ENCODE data around the gene TBC1D21.
A peak's percentile ranks its signal among the peaks of the same experiment; 100 is the strongest.

TBC1D21 gene

DNA sequence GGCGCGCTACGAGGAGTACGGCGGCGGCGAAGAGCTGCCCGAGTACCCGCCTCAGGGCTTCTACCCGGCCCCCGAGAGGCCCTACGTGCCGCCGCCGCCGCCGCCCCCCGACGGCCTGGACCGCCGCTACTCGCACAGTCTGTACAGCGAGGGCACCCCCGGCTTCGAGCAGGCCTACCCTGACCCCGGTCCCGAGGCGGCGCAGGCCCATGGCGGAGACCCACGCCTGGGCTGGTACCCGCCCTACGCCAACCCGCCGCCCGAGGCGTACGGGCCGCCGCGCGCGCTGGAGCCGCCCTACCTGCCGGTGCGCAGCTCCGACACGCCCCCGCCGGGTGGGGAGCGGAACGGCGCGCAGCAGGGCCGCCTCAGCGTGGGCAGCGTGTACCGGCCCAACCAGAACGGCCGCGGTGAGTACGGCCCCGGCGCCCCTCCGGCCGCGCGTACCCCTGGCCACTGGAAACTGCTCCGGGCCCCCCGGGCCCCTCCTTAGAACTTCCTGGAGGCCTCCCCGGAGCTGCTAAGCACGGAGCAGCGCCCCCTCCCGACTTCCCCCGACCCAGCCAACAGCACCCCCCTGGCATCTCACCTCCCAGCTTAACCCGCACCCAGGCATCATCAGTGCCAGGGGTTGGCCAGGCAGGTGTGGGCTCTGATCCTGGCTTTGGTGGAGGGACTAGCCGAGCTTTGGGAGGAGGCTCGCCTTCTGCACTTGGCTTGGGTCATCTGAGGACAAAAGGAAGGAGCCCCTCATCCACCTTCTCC is 54.3 kb downstream of the TBC1D21 start (continued):
- TF ChIP-seq, protein P1, sequence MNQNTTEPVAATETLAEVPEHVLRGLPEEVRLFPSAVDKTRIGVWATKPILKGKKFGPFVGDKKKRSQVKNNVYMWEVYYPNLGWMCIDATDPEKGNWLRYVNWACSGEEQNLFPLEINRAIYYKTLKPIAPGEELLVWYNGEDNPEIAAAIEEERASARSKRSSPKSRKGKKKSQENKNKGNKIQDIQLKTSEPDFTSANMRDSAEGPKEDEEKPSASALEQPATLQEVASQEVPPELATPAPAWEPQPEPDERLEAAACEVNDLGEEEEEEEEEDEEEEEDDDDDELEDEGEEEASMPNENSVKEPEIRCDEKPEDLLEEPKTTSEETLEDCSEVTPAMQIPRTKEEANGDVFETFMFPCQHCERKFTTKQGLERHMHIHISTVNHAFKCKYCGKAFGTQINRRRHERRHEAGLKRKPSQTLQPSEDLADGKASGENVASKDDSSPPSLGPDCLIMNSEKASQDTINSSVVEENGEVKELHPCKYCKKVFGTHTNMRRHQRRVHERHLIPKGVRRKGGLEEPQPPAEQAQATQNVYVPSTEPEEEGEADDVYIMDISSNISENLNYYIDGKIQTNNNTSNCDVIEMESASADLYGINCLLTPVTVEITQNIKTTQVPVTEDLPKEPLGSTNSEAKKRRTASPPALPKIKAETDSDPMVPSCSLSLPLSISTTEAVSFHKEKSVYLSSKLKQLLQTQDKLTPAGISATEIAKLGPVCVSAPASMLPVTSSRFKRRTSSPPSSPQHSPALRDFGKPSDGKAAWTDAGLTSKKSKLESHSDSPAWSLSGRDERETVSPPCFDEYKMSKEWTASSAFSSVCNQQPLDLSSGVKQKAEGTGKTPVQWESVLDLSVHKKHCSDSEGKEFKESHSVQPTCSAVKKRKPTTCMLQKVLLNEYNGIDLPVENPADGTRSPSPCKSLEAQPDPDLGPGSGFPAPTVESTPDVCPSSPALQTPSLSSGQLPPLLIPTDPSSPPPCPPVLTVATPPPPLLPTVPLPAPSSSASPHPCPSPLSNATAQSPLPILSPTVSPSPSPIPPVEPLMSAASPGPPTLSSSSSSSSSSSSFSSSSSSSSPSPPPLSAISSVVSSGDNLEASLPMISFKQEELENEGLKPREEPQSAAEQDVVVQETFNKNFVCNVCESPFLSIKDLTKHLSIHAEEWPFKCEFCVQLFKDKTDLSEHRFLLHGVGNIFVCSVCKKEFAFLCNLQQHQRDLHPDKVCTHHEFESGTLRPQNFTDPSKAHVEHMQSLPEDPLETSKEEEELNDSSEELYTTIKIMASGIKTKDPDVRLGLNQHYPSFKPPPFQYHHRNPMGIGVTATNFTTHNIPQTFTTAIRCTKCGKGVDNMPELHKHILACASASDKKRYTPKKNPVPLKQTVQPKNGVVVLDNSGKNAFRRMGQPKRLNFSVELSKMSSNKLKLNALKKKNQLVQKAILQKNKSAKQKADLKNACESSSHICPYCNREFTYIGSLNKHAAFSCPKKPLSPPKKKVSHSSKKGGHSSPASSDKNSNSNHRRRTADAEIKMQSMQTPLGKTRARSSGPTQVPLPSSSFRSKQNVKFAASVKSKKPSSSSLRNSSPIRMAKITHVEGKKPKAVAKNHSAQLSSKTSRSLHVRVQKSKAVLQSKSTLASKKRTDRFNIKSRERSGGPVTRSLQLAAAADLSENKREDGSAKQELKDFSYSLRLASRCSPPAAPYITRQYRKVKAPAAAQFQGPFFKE (tag by site-specific recombination; IDR thresholded peaks at IDR 0.05; ENCODE audit: borderline replicate concordance), result no peak
- no peak for TF ChIP-seq ZNF610 (tag by site-specific recombination; IDR thresholded peaks at IDR 0.05; ENCODE audit: borderline replicate concordance)
- TF ChIP-seq ZNF341 (tag by site-specific recombination; IDR thresholded peaks at IDR 0.05; ENCODE audit: low read depth), result peak; percentile 89
- TF ChIP-seq, protein P2, sequence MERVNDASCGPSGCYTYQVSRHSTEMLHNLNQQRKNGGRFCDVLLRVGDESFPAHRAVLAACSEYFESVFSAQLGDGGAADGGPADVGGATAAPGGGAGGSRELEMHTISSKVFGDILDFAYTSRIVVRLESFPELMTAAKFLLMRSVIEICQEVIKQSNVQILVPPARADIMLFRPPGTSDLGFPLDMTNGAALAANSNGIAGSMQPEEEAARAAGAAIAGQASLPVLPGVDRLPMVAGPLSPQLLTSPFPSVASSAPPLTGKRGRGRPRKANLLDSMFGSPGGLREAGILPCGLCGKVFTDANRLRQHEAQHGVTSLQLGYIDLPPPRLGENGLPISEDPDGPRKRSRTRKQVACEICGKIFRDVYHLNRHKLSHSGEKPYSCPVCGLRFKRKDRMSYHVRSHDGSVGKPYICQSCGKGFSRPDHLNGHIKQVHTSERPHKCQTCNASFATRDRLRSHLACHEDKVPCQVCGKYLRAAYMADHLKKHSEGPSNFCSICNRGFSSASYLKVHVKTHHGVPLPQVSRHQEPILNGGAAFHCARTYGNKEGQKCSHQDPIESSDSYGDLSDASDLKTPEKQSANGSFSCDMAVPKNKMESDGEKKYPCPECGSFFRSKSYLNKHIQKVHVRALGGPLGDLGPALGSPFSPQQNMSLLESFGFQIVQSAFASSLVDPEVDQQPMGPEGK (tag by site-specific recombination; IDR thresholded peaks at IDR 0.05), result peak; percentile 82
- TF ChIP-seq ZNF121 (tag by site-specific recombination; IDR thresholded peaks at IDR 0.05), result peak; percentile 78
- TF ChIP-seq ZNF785 (tag by site-specific recombination; IDR thresholded peaks at IDR 0.05), result no peak
- TF ChIP-seq ZNF133 (tag by site-specific recombination; IDR thresholded peaks at IDR 0.05), result no peak
- TF ChIP-seq, protein P3, sequence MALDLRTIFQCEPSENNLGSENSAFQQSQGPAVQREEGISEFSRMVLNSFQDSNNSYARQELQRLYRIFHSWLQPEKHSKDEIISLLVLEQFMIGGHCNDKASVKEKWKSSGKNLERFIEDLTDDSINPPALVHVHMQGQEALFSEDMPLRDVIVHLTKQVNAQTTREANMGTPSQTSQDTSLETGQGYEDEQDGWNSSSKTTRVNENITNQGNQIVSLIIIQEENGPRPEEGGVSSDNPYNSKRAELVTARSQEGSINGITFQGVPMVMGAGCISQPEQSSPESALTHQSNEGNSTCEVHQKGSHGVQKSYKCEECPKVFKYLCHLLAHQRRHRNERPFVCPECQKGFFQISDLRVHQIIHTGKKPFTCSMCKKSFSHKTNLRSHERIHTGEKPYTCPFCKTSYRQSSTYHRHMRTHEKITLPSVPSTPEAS (tag by site-specific recombination; IDR thresholded peaks at IDR 0.05), result no peak
- TF ChIP-seq, protein P4, sequence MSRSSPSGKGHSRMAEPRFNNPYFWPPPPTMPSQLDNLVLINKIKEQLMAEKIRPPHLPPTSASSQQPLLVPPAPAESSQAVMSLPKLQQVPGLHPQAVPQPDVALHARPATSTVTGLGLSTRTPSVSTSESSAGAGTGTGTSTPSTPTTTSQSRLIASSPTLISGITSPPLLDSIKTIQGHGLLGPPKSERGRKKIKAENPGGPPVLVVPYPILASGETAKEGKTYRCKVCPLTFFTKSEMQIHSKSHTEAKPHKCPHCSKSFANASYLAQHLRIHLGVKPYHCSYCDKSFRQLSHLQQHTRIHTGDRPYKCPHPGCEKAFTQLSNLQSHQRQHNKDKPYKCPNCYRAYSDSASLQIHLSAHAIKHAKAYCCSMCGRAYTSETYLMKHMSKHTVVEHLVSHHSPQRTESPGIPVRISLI (tag by site-specific recombination; IDR thresholded peaks at IDR 0.05), result no peak
- peak; percentile 47; the same call in 1 of the 2 replicates for TF ChIP-seq ZNF777 (tag by site-specific recombination; IDR thresholded peaks at IDR 0.05; ENCODE audit: borderline replicate concordance)
- TF ChIP-seq, protein P5, sequence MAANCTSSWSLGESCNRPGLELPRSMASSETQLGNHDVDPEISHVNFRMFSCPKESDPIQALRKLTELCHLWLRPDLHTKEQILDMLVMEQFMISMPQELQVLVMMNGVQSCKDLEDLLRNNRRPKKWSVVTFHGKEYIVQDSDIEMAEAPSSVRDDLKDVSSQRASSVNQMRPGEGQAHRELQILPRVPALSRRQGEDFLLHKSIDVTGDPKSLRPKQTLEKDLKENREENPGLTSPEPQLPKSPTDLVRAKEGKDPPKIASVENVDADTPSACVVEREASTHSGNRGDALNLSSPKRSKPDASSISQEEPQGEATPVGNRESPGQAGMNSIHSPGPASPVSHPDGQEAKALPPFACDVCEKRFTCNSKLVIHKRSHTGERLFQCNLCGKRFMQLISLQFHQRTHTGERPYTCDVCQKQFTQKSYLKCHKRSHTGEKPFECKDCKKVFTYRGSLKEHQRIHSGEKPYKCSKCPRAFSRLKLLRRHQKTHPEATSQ (tag by site-specific recombination; IDR thresholded peaks at IDR 0.05), result peak; percentile 73; the same call in 1 of the 2 replicates
- TF ChIP-seq ZNF37A (tag by site-specific recombination; IDR thresholded peaks at IDR 0.05), result no peak
- TF ChIP-seq, protein P6, sequence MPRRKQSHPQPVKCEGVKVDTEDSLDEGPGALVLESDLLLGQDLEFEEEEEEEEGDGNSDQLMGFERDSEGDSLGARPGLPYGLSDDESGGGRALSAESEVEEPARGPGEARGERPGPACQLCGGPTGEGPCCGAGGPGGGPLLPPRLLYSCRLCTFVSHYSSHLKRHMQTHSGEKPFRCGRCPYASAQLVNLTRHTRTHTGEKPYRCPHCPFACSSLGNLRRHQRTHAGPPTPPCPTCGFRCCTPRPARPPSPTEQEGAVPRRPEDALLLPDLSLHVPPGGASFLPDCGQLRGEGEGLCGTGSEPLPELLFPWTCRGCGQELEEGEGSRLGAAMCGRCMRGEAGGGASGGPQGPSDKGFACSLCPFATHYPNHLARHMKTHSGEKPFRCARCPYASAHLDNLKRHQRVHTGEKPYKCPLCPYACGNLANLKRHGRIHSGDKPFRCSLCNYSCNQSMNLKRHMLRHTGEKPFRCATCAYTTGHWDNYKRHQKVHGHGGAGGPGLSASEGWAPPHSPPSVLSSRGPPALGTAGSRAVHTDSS (tag by site-specific recombination; IDR thresholded peaks at IDR 0.05), result no peak
- TF ChIP-seq KLF9 (tag by site-specific recombination; IDR thresholded peaks at IDR 0.05; ENCODE audit: low read depth), result peak; percentile 73
- TF ChIP-seq ZNF600 (tag by site-specific recombination; IDR thresholded peaks at IDR 0.05), result 0 out of 2 replicates have a peak, but pooled peaks have one; percentile 52
- TF ChIP-seq ZNF416 (tag by site-specific recombination; IDR thresholded peaks at IDR 0.05), result no peak
- 0 out of 2 replicates have a peak, but pooled peaks have one; percentile 20 for TF ChIP-seq ZFP37 (tag by site-specific recombination; IDR thresholded peaks at IDR 0.05)
- no peak for TF ChIP-seq SCRT2 (tag by site-specific recombination; IDR thresholded peaks at IDR 0.05)
- no peak for TF ChIP-seq KLF7 (tag by site-specific recombination; IDR thresholded peaks at IDR 0.05; ENCODE audit: borderline replicate concordance)
- TF ChIP-seq, protein P7, sequence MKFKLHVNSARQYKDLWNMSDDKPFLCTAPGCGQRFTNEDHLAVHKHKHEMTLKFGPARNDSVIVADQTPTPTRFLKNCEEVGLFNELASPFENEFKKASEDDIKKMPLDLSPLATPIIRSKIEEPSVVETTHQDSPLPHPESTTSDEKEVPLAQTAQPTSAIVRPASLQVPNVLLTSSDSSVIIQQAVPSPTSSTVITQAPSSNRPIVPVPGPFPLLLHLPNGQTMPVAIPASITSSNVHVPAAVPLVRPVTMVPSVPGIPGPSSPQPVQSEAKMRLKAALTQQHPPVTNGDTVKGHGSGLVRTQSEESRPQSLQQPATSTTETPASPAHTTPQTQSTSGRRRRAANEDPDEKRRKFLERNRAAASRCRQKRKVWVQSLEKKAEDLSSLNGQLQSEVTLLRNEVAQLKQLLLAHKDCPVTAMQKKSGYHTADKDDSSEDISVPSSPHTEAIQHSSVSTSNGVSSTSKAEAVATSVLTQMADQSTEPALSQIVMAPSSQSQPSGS (tag by site-specific recombination; IDR thresholded peaks at IDR 0.05; ENCODE audit: low read depth), result no peak
- TF ChIP-seq ZBTB7A (tag by site-specific recombination; IDR thresholded peaks at IDR 0.05; ENCODE audit: low read depth), result no peak
- TF ChIP-seq, protein P8, sequence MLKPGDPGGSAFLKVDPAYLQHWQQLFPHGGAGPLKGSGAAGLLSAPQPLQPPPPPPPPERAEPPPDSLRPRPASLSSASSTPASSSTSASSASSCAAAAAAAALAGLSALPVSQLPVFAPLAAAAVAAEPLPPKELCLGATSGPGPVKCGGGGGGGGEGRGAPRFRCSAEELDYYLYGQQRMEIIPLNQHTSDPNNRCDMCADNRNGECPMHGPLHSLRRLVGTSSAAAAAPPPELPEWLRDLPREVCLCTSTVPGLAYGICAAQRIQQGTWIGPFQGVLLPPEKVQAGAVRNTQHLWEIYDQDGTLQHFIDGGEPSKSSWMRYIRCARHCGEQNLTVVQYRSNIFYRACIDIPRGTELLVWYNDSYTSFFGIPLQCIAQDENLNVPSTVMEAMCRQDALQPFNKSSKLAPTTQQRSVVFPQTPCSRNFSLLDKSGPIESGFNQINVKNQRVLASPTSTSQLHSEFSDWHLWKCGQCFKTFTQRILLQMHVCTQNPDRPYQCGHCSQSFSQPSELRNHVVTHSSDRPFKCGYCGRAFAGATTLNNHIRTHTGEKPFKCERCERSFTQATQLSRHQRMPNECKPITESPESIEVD (tag by site-specific recombination; IDR thresholded peaks at IDR 0.05), result no peak

Measured in HEK293 (cell line).